Hematopoietic multipotent progenitor cell treated with erythropoietin and hydrocortisone succinate and interleukin-3 and kit ligand, for 6 days (in vitro differentiated cells): ENCODE results near the gene MEP1A.
A peak's percentile ranks its signal among the peaks of the same experiment; 100 is the strongest.

Source experiments
- DNase-seq: peaks from one replicate; pipeline ENCODE4 v3.0.0-alpha.2; 2015

The MEP1A gene

GRCh38 chr6:46776070-46776712 is 17.0 kb upstream of the MEP1A start:
- no peak for DNase-seq

- no peak for DNase-seq
Measured at GRCh38 chr6:46777476-46778346, 15.5 kb upstream of the MEP1A start.

- peak; percentile 84 for DNase-seq
Measured at GRCh38 chr6:46781478-46782378, 11.5 kb upstream of the MEP1A start.

- no peak for DNase-seq
Measured at GRCh38 chr6:46784535-46784934, 8.7 kb upstream of the MEP1A start.

GRCh38 chr6:46787871-46788540 is 5.2 kb upstream of the MEP1A start:
- DNase-seq = no peak

GRCh38 chr6:46788791-46789190 is 4.4 kb upstream of the MEP1A start:
- DNase-seq = no peak

GRCh38 chr6:46789434-46790354 is 3.5 kb upstream of the MEP1A start:
- DNase-seq = no peak

- no peak for DNase-seq
Measured at GRCh38 chr6:46790355-46790874, 2.8 kb upstream of the MEP1A start.

- no peak for DNase-seq
Measured at GRCh38 chr6:46792635-46793034, 554 bp upstream of the MEP1A start.

GRCh38 chr6:46794068-46794467 is 879 bp downstream of the MEP1A start:
- DNase-seq = no peak

- DNase-seq = no peak
Measured at GRCh38 chr6:46795816-46796215, 2.6 kb downstream of the MEP1A start.

- DNase-seq = no peak
Measured at GRCh38 chr6:46796848-46797580, 3.8 kb downstream of the MEP1A start.

- peak; percentile 8 for DNase-seq
Measured at GRCh38 chr6:46799657-46800056, 6.5 kb downstream of the MEP1A start.

GRCh38 chr6:46808806-46809205 is 15.6 kb downstream of the MEP1A start:
- peak; percentile 12 for DNase-seq

GRCh38 chr6:46815130-46815529 is 21.9 kb downstream of the MEP1A start:
- no peak for DNase-seq

GRCh38 chr6:46816626-46817025 is 23.4 kb downstream of the MEP1A start:
- no peak for DNase-seq

- DNase-seq = no peak
Measured at GRCh38 chr6:46819561-46819960, 26.4 kb downstream of the MEP1A start.

GRCh38 chr6:46821458-46821881 is 28.3 kb downstream of the MEP1A start:
- DNase-seq = peak; percentile 18

- no peak for DNase-seq
Measured at GRCh38 chr6:46828939-46829338, 35.8 kb downstream of the MEP1A start.

- no peak for DNase-seq
Measured at GRCh38 chr6:46832816-46833215, 39.6 kb downstream of the MEP1A start.
